Astrocyte (in vitro differentiated cells and primary cell): ENCODE results near the gene SEMA6B. TPM values are rescaled to one million over a fixed set of nuclear protein-coding genes. Genes with fewer than 3 reads are reported as not detected.

ENCODE experiments used
- DNase-seq: peaks from one replicate; pipeline ENCODE4 v3.0.0-alpha.2; 2010; ENCODE audit warnings: low read depth
- FAIRE-seq: peaks from 2 replicates; lab custom pipeline; 2011; peaks lifted over from hg19 to GRCh38; lab: Jason Lieb, UNC
- H2AFZ ChIP-seq: 2 replicates; pipeline ENCODE4 v1.6.0; 2012; ENCODE audit warnings: low read depth, low read length, inconsistent platforms
- H3K27ac ChIP-seq: 2 replicates; pipeline ENCODE4 v1.5.1; 2011; ENCODE audit warnings: low read depth, low read length, inconsistent platforms
- H3K27me3 ChIP-seq: 2 replicates; pipeline ENCODE4 v1.6.0; 2011; ENCODE audit warnings: low read length, inconsistent platforms; ENCODE audit not compliant: insufficient read depth
- H3K36me3 ChIP-seq: 2 replicates; pipeline ENCODE4 v1.5.1; 2011; ENCODE audit warnings: low read length, inconsistent platforms; ENCODE audit not compliant: insufficient read depth
- H3K4me1 ChIP-seq: 2 replicates; pipeline ENCODE4 v1.5.1; 2011; ENCODE audit warnings: low read length, inconsistent platforms; ENCODE audit not compliant: insufficient read depth
- H3K4me2 ChIP-seq: 2 replicates; pipeline ENCODE4 v1.6.0; 2012; ENCODE audit warnings: low read length, inconsistent platforms
- H3K4me3 ChIP-seq: 2 replicates; pipeline ENCODE4 v1.5.1; 2011; ENCODE audit warnings: low read depth, mild to moderate bottlenecking, low read length, inconsistent platforms; ENCODE audit not compliant: insufficient read depth
- H3K79me2 ChIP-seq: 2 replicates; pipeline ENCODE4 v1.6.0; 2012; ENCODE audit warnings: mild to moderate bottlenecking, low read length, inconsistent platforms; ENCODE audit not compliant: insufficient read depth
- H3K9ac ChIP-seq: 2 replicates; pipeline ENCODE4 v1.6.0; 2012; ENCODE audit warnings: mild to moderate bottlenecking, low read length, inconsistent platforms
- H3K9me3 ChIP-seq: 2 replicates; pipeline ENCODE4 v1.5.1; 2012; ENCODE audit warnings: low read depth, mild to moderate bottlenecking, low read length, inconsistent platforms; ENCODE audit not compliant: insufficient read depth
- H4K20me1 ChIP-seq: 2 replicates; pipeline ENCODE4 v1.6.0; 2012; ENCODE audit warnings: low read length, inconsistent platforms; ENCODE audit not compliant: insufficient read depth
- H3K27ac Mint-ChIP-seq: one replicate; pipeline ENCODE4 v1.8.0; 2021; ENCODE audit warnings: mild to moderate bottlenecking, mixed read lengths; ENCODE audit not compliant: unreplicated experiment
- H3K27me3 Mint-ChIP-seq: one replicate; pipeline ENCODE4 v1.8.0; 2021; ENCODE audit warnings: low read depth, mixed read lengths; ENCODE audit not compliant: unreplicated experiment
- H3K36me3 Mint-ChIP-seq: one replicate; pipeline ENCODE4 v1.8.0; 2021; ENCODE audit warnings: low read depth, mixed read lengths; ENCODE audit not compliant: unreplicated experiment
- H3K4me1 Mint-ChIP-seq: one replicate; pipeline ENCODE4 v1.8.0; 2021; ENCODE audit warnings: low read depth, mixed read lengths; ENCODE audit not compliant: unreplicated experiment
- H3K4me3 Mint-ChIP-seq: one replicate; pipeline ENCODE4 v1.8.0; 2021; ENCODE audit warnings: mild to moderate bottlenecking, moderate library complexity, mixed read lengths; ENCODE audit not compliant: unreplicated experiment
- H3K9me3 Mint-ChIP-seq: one replicate; pipeline ENCODE4 v1.8.0; 2021; ENCODE audit warnings: mild to moderate bottlenecking, mixed read lengths; ENCODE audit not compliant: unreplicated experiment
- EZH2 ChIP-seq: IDR thresholded peaks from 2 replicates; pipeline ENCODE4 v1.6.1; 2012; ENCODE audit warnings: mild to moderate bottlenecking, low read length, inconsistent platforms; ENCODE audit not compliant: insufficient read depth
- total RNA-seq: library from RNA; stranded (reverse); gene quantifications from 2 replicates; pipeline ENCODE4 v1.2.1, GENCODE V29; 2021
- TF ChIP-seq, protein P1 (sequence below): IDR thresholded peaks from 2 replicates; pipeline ENCODE4 v1.5.1; 2011; ENCODE audit warnings: low read depth, mild to moderate bottlenecking, inconsistent platforms, low read length, moderate library complexity; ENCODE audit not compliant: insufficient read depth

The SEMA6B gene
- total RNA-seq, 1 donor from 2014 or later, result 14.3 TPM

DNA sequence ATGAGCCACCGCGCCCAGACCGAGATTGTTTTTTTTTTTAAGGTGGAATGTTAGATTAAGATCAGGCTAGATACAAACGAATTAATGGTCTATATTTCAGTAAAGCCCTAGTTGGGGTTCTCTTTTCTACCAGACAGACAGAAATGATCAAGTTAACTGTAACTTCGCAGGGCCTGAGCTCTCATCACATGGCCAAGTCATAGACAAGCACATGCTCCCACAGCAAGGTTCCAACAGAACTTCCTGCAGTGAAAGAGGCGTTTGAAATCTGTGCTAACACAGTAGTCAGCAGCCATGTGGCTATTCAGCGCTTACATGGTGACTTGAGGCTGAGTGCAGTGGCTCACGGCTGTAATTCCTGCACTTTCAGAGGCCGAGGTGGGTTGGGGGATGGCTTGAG, 34.7 kb upstream of the SEMA6B start:
- no peaks in the 10 kb centered on the region for H3K9me3 ChIP-seq
- H3K4me2 ChIP-seq, result no peak overlapping the region
- Mint-ChIP-seq H3K4me3 (no peak overlapping the region), H3K4me1 (no peaks in the 10 kb centered on the region), H3K27me3 (peaks cover 27% of the 10 kb centered on the region), H3K36me3 (no peaks in the 10 kb centered on the region), H3K27ac (no peak overlapping the region), H3K9me3 (no peaks in the 10 kb centered on the region)
- H3K4me3 ChIP-seq, result no peak overlapping the region
- no peaks in the 10 kb centered on the region for H3K36me3 ChIP-seq
- H4K20me1 ChIP-seq, result no peaks in the 10 kb centered on the region
- no peak for FAIRE-seq
- peaks cover 18% of the 10 kb centered on the region for H3K27me3 ChIP-seq
- DNase-seq, result no peak
- no peaks in the 10 kb centered on the region for H3K4me1 ChIP-seq
- no peak for TF ChIP-seq EZH2
- TF ChIP-seq, protein P1, sequence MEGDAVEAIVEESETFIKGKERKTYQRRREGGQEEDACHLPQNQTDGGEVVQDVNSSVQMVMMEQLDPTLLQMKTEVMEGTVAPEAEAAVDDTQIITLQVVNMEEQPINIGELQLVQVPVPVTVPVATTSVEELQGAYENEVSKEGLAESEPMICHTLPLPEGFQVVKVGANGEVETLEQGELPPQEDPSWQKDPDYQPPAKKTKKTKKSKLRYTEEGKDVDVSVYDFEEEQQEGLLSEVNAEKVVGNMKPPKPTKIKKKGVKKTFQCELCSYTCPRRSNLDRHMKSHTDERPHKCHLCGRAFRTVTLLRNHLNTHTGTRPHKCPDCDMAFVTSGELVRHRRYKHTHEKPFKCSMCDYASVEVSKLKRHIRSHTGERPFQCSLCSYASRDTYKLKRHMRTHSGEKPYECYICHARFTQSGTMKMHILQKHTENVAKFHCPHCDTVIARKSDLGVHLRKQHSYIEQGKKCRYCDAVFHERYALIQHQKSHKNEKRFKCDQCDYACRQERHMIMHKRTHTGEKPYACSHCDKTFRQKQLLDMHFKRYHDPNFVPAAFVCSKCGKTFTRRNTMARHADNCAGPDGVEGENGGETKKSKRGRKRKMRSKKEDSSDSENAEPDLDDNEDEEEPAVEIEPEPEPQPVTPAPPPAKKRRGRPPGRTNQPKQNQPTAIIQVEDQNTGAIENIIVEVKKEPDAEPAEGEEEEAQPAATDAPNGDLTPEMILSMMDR, result no peak
- H2AFZ ChIP-seq, result no peak overlapping the region
- no peaks in the 10 kb centered on the region for H3K79me2 ChIP-seq
- no peak overlapping the region for H3K27ac ChIP-seq
- H3K9ac ChIP-seq, result no peak overlapping the region

DNA sequence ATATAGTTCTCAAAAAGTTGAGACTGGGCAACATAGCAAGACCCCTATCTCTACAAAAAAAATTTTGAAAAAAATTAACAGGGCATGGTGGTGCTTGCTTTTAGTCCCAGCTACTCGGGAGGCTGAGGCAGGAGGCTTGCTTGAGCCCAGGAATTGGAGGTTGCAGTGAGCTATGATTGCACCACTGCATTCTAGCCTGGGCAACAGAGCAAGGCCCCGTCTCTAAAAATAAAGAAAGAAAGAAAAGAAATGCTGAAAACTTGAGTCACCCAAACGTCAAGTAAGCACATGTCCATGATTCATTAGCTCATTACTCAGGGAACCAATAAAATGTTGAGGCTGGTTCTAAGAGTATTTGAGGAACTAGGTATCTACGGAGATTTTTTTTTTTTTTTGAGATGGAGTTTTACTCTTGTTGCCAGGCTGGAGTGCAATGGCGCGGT, 33.9 kb upstream of the SEMA6B start:
- H3K79me2 ChIP-seq, result no peaks in the 10 kb centered on the region
- H3K9me3 Mint-ChIP-seq, result no peaks in the 10 kb centered on the region
- H3K4me3 ChIP-seq, result no peak overlapping the region
- TF ChIP-seq, protein P1, result no peak
- TF ChIP-seq EZH2, result no peak
- no peak overlapping the region for H3K27ac Mint-ChIP-seq
- no peak for FAIRE-seq
- H3K4me1 ChIP-seq, result no peaks in the 10 kb centered on the region
- H3K4me2 ChIP-seq, result no peak overlapping the region
- no peak overlapping the region for H3K27ac ChIP-seq
- H4K20me1 ChIP-seq, result no peaks in the 10 kb centered on the region
- no peaks in the 10 kb centered on the region for H3K9me3 ChIP-seq
- H3K4me3 Mint-ChIP-seq, result no peak overlapping the region
- no peaks in the 10 kb centered on the region for H3K36me3 Mint-ChIP-seq
- H3K27me3 ChIP-seq, result peaks cover 14% of the 10 kb centered on the region
- no peaks in the 10 kb centered on the region for H3K4me1 Mint-ChIP-seq
- H3K36me3 ChIP-seq, result no peaks in the 10 kb centered on the region
- peaks cover 23% of the 10 kb centered on the region for H3K27me3 Mint-ChIP-seq
- H2AFZ ChIP-seq, result no peak overlapping the region
- no peak overlapping the region for H3K9ac ChIP-seq
- DNase-seq, result peak; percentile 64

DNA sequence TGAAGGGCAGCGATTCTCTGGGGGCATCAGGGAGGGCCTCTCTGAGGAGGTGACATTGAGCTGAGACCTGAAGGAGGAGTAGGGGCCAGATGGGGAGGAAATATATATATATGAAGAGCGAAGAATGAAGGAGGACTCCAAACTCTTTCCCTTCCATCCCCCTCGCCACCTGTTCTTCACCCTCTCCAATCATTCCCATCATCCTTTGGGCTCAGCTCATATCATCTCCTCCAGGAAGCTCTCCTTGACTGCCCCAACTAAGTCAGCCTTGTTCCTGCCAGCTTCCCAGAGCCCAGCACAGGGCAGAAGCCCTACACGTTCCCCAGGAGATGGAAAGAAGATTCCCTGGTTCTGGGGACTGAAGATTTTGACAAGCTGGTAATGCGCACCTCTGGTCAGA, 33.0 kb upstream of the SEMA6B start:
- no peaks in the 10 kb centered on the region for H4K20me1 ChIP-seq
- H2AFZ ChIP-seq, result no peak overlapping the region
- no peaks in the 10 kb centered on the region for H3K4me1 ChIP-seq
- no peak overlapping the region for H3K4me2 ChIP-seq
- Mint-ChIP-seq H3K27me3 (peaks cover 26% of the 10 kb centered on the region), H3K9me3 (no peaks in the 10 kb centered on the region), H3K4me3 (no peak overlapping the region), H3K27ac (no peak overlapping the region), H3K4me1 (no peaks in the 10 kb centered on the region), H3K36me3 (no peaks in the 10 kb centered on the region)
- H3K9ac ChIP-seq, result no peak overlapping the region
- H3K27me3 ChIP-seq, result peaks cover 12% of the 10 kb centered on the region
- H3K27ac ChIP-seq, result no peak overlapping the region
- DNase-seq (no peak), FAIRE-seq (no peak)
- no peaks in the 10 kb centered on the region for H3K36me3 ChIP-seq
- H3K79me2 ChIP-seq, result no peaks in the 10 kb centered on the region
- no peaks in the 10 kb centered on the region for H3K9me3 ChIP-seq
- no peak overlapping the region for H3K4me3 ChIP-seq
- TF ChIP-seq, protein P1, result no peak
- no peak for TF ChIP-seq EZH2
